ENCODE results near the gene PTGDS. TPM values are rescaled to one million over a fixed set of nuclear protein-coding genes. Genes with fewer than 3 reads are reported as not detected.

Gene PTGDS
- polyA plus RNA-seq, 4 donors, result 34.0 to 80.6 (median 34.4) TPM

- no peak for DNase-seq (ENCODE audit: low read depth in 4 of 4, low spot score in 2 of 4)
These were observed 19.8 kb upstream of the PTGDS start for GRCh38 chr9:136957461-136957860.

GRCh38 chr9:136957901-136958300 lies 19.4 kb upstream of the PTGDS start:
- no peak for DNase-seq (ENCODE audit: low read depth in 4 of 4, low spot score in 2 of 4)

- DNase-seq (ENCODE audit: low read depth in 4 of 4, low spot score in 2 of 4), result no peak
These were observed 18.8 kb upstream of the PTGDS start for GRCh38 chr9:136958473-136958872.

- DNase-seq (ENCODE audit: low read depth in 4 of 4, low spot score in 2 of 4), result no peak
These were observed 18.1 kb upstream of the PTGDS start for GRCh38 chr9:136958898-136959850.

- no peak for DNase-seq (ENCODE audit: low read depth in 4 of 4, low spot score in 2 of 4)
These were observed 16.9 kb upstream of the PTGDS start for GRCh38 chr9:136960212-136960937.

GRCh38 chr9:136960938-136961275 lies 16.4 kb upstream of the PTGDS start:
- no peak for DNase-seq (ENCODE audit: low read depth in 4 of 4, low spot score in 2 of 4)

GRCh38 chr9:136961279-136962065 lies 15.8 kb upstream of the PTGDS start:
- no peak for DNase-seq (ENCODE audit: low read depth in 4 of 4, low spot score in 2 of 4)

- no peak for DNase-seq (ENCODE audit: low read depth in 4 of 4, low spot score in 2 of 4)
These were observed 15.1 kb upstream of the PTGDS start for GRCh38 chr9:136962163-136962562.

GRCh38 chr9:136962701-136963248 lies 14.5 kb upstream of the PTGDS start:
- no peak for DNase-seq (ENCODE audit: low read depth in 4 of 4, low spot score in 2 of 4)

- DNase-seq (ENCODE audit: low read depth in 4 of 4, low spot score in 2 of 4), result no peak
These were observed 14.0 kb upstream of the PTGDS start for GRCh38 chr9:136963341-136963740.

- no peak for DNase-seq (ENCODE audit: low read depth in 4 of 4, low spot score in 2 of 4)
These were observed 13.6 kb upstream of the PTGDS start for GRCh38 chr9:136963751-136964150.

GRCh38 chr9:136964171-136964689 lies 13.1 kb upstream of the PTGDS start:
- DNase-seq (ENCODE audit: low read depth in 4 of 4, low spot score in 2 of 4), result no peak

GRCh38 chr9:136964833-136965422 lies 12.4 kb upstream of the PTGDS start:
- DNase-seq (ENCODE audit: low read depth in 4 of 4, low spot score in 2 of 4), result no peak

GRCh38 chr9:136965771-136966484 lies 11.4 kb upstream of the PTGDS start:
- DNase-seq (ENCODE audit: low read depth in 4 of 4, low spot score in 2 of 4), result no peak

GRCh38 chr9:136968333-136969127 lies 8.8 kb upstream of the PTGDS start:
- DNase-seq (ENCODE audit: low read depth in 4 of 4, low spot score in 2 of 4), result no peak

- DNase-seq (ENCODE audit: low read depth in 4 of 4, low spot score in 2 of 4), result no peak
These were observed 8.2 kb upstream of the PTGDS start for GRCh38 chr9:136969150-136969549.

GRCh38 chr9:136969774-136970173 lies 7.5 kb upstream of the PTGDS start:
- DNase-seq (ENCODE audit: low read depth in 4 of 4, low spot score in 2 of 4), result no peak

- no peak for DNase-seq (ENCODE audit: low read depth in 4 of 4, low spot score in 2 of 4)
These were observed 6.9 kb upstream of the PTGDS start for GRCh38 chr9:136970361-136970760.

- DNase-seq (ENCODE audit: low read depth in 4 of 4, low spot score in 2 of 4), result no peak
These were observed 5.6 kb upstream of the PTGDS start for GRCh38 chr9:136971746-136972145.
